Activated CD8-positive, alpha-beta T cell treated with anti-CD3 and anti-CD28 coated beads, Interleukin-2, amount 10 ng/mL, durations not matched to agents 7 days and 5 days (primary cell): Measurements from ENCODE around the gene TMEM164. TPM values are rescaled to one million over a fixed set of nuclear protein-coding genes. Genes with fewer than 3 reads are reported as not detected.

Experiments
- ATAC-seq: fragments of 150-1000 bp; cut with Tn5 transposase; one replicate; pipeline ENCODE4 v1.10.0; 2021; ENCODE audit warnings: moderate library complexity
- CTCF ChIA-PET: fragments of 350-600 bp; sonication (Branson Sonifier 250); formaldehyde crosslinking; loops from one replicate; lab custom pipeline; 2021; ENCODE audit warnings: antibody characterized with exemption; lab: Charles Lee
- POLR2A ChIA-PET: fragments of 350-600 bp; sonication (Branson Sonifier 250); formaldehyde crosslinking; loops from one replicate; lab custom pipeline; 2021; ENCODE audit warnings: antibody characterized with exemption; lab: Charles Lee
- DNase-seq: peaks from one replicate; pipeline ENCODE4 v3.0.0-alpha.2; 2020
- H3K27ac Mint-ChIP-seq: one replicate; pipeline ENCODE4 v1.8.0; 2021; ENCODE audit warnings: mild to moderate bottlenecking, mixed read lengths
- H3K27me3 Mint-ChIP-seq: one replicate; pipeline ENCODE4 v1.8.0; 2021; ENCODE audit warnings: low read depth, mixed read lengths
- H3K36me3 Mint-ChIP-seq: one replicate; pipeline ENCODE4 v1.8.0; 2021; ENCODE audit warnings: low read depth, mixed read lengths
- H3K4me1 Mint-ChIP-seq: one replicate; pipeline ENCODE4 v1.8.0; 2021; ENCODE audit warnings: low read depth, mixed read lengths
- H3K4me3 Mint-ChIP-seq: one replicate; pipeline ENCODE4 v1.8.0; 2021; ENCODE audit warnings: mild to moderate bottlenecking, mixed read lengths
- H3K9me3 Mint-ChIP-seq: one replicate; pipeline ENCODE4 v1.8.0; 2022; ENCODE audit warnings: mixed read lengths; ENCODE audit not compliant: insufficient read depth
- total RNA-seq, 2 experiments: library from RNA; stranded (reverse); gene quantifications; one replicate each; pipeline ENCODE4 v1.2.3, GENCODE V29; 2021

Gene TMEM164
- total RNA-seq, 2 experiments from 2014 or later = 17.5 to 24.1 TPM

DNA sequence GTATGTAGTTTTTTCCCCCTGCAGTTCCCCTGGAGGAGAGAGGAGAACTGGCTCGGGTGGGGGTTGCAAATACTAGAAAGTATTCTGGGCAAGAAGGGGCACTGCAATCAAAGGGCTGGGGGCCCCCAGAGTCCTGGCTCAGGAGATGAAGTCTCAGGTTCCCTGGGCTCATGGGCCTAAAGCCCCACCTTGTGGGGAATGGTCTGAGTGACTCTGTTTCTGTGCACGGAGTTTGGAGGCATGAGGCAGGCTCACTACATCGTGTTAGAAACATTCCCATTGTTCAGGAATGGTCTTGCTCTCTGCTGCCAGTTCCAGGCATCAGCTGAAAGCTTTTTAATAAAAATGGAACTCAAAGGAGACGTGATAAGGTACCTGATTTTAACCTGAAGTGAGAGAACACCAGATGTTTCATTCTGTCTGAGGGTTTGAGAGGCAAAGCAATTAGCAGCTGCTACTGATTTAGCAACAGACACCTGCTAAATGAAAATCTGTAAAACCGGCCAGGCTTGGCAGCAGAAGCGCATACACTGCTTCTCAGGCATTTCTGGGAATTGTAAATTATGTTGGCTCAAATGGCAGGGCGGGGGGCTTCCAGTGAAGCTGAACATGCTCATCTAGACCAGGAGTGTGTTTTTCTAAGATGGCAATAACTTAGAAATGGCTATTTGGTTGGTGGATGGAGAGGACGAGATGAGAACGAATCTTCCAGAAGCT lies 122.7 kb downstream of the TMEM164 start:
- ATAC-seq (no peak), DNase-seq (no peak)
- POLR2A ChIA-PET = no interaction called here
- H3K4me1 Mint-ChIP-seq = no peaks in the 10 kb centered on the region
- no peak overlapping the region for H3K4me3 Mint-ChIP-seq
- no peaks in the 10 kb centered on the region for H3K27me3 Mint-ChIP-seq
- CTCF ChIA-PET = no interaction called here
- H3K27ac Mint-ChIP-seq = no peak overlapping the region
- no peaks in the 10 kb centered on the region for H3K36me3 Mint-ChIP-seq
- H3K9me3 Mint-ChIP-seq = no peaks in the 10 kb centered on the region

DNA sequence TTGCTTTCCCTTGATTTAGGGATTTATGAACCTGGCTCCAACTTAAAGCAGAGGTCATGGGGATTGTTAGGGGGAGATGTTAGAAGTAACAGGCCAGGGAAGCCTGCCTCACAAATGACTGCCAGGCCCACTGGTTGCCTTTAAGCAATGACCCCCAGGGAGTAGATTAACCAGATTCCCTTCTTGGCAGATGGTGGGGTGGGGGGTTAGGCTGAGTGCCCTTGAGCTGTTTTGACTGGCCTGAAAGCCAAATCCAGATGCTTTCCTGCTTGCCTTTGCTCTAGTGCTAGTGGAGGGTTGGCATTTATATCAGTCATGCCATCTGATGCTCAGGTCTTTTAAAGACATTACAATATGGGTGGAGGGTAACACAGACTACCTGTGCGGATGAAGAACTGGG lies 128.1 kb downstream of the TMEM164 start:
- H3K27me3 Mint-ChIP-seq = no peaks in the 10 kb centered on the region
- POLR2A ChIA-PET = no interaction called here
- no peaks in the 10 kb centered on the region for H3K4me1 Mint-ChIP-seq
- H3K4me3 Mint-ChIP-seq = no peak overlapping the region
- no peak overlapping the region for H3K27ac Mint-ChIP-seq
- DNase-seq (no peak), ATAC-seq (no peak)
- CTCF ChIA-PET = no interaction called here
- peaks cover 7% of the 10 kb centered on the region for H3K36me3 Mint-ChIP-seq
- no peaks in the 10 kb centered on the region for H3K9me3 Mint-ChIP-seq

DNA sequence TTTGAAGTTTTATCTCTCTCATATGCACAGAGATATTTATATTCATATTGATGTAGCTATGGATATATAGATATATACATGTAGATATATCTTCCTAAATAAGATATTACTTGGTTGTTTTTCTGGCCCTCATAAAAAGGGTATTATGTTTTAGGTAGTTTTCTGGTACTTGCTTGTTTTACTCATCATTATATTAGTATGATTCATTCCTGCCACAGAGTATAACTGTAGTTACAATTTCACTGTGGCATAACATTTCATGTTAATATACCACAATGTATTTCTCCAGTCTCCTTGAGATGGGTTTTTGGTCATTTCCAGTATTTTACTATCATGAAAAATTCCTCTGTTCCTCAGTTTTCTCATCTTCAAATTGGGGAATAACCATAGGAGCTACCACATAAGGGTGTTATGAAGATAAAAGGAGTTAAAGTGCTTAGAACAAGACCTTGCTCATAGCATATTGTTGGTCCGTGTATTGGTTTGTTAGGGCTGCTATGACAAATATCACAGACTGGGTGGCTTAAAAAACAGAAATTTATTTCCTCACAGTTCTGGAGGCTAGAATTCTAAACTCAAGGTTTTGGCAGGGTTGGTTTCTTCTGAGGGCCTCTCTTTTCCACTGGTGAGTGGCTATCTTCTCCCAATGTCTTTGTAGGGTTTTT lies 129.7 kb downstream of the TMEM164 start:
- Mint-ChIP-seq H3K4me1 (no peaks in the 10 kb centered on the region), H3K36me3 (peaks cover 7% of the 10 kb centered on the region), H3K27ac (no peak overlapping the region), H3K9me3 (no peaks in the 10 kb centered on the region), H3K27me3 (no peaks in the 10 kb centered on the region), H3K4me3 (no peak overlapping the region)
- DNase-seq = no peak
- ChIA-PET POLR2A (no interaction called here), CTCF (interaction anchor here (1.3 kb wide), 1 partner anchor 14 kb away, joined by 4 read pairs; no protein-coding TSS in a partner anchor)
- ATAC-seq = no peak

DNA sequence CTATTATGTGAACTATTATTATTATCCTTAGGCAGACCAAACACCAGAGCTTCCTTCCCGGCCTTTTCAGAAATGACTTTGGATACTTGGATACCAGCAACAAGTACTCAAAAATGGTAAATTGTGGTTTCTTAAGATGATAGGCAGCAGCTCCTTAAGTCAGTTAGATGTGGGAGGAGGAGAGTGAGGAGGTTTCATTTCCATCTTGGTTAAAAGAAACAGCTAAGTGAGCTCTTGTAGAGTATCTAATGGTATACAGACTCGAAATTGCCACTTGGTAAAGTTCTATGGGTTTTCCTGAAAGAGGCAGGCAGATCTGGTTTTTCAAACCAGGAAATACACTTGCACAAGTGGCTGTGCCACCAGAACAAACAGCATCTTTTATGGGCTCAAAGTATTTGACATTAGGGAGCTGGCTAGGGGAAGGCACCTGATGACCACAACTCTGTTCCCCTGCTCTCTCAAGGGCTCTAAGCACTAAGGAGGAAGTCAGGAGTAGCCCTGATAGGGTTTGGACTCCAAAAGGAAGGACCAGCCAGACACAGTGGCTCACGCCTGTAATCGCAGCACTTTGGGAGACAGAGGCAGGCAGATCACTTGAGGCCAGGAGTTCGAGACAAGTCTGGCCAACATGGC lies 130.9 kb downstream of the TMEM164 start:
- H3K4me3 Mint-ChIP-seq = no peak overlapping the region
- ChIA-PET CTCF (interaction anchor here (0.6 to 2.7 kb wide), 2 partner anchors 13 to 281 kb away, joined by 5 to 9 read pairs; no protein-coding TSS in a partner anchor), POLR2A (no interaction called here)

DNA sequence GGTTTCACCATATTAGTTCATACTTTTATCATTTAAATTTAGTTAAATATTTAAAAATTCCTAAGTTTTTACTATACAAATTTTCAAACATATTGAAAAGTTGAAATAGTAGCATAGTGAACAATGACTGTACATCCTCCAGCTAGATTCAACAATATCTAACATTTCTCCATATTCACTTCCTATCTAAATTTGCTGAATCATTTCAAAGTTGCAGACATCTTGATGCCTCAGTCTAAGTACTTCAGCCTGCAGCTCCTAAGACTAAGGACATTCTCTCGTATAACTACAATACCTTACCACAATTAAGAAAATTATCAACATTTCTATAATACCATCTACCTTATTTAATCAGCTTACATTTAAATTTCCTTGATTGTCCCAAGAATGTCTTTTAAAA lies 132.7 kb downstream of the TMEM164 start:
- CTCF ChIA-PET = interaction anchor here (1.1 to 2.7 kb wide), 2 partner anchors 10 to 11 kb away, joined by 3 to 9 read pairs; no protein-coding TSS in a partner anchor
- no peak overlapping the region for H3K27ac Mint-ChIP-seq
- no peaks in the 10 kb centered on the region for H3K9me3 Mint-ChIP-seq
- POLR2A ChIA-PET = no interaction called here
- peaks cover 7% of the 10 kb centered on the region for H3K36me3 Mint-ChIP-seq
- H3K4me3 Mint-ChIP-seq = no peak overlapping the region
- ATAC-seq (no peak), DNase-seq (no peak)
- H3K4me1 Mint-ChIP-seq = no peaks in the 10 kb centered on the region
- no peaks in the 10 kb centered on the region for H3K27me3 Mint-ChIP-seq

More for the DNA sequence above, 130.9 kb downstream of the TMEM164 start:
- no peaks in the 10 kb centered on the region for H3K4me1 Mint-ChIP-seq
- H3K9me3 Mint-ChIP-seq = no peaks in the 10 kb centered on the region
- no peaks in the 10 kb centered on the region for H3K27me3 Mint-ChIP-seq
- peaks cover 7% of the 10 kb centered on the region for H3K36me3 Mint-ChIP-seq
- H3K27ac Mint-ChIP-seq = no peak overlapping the region
- ATAC-seq = no peak
- DNase-seq = no peak

DNA sequence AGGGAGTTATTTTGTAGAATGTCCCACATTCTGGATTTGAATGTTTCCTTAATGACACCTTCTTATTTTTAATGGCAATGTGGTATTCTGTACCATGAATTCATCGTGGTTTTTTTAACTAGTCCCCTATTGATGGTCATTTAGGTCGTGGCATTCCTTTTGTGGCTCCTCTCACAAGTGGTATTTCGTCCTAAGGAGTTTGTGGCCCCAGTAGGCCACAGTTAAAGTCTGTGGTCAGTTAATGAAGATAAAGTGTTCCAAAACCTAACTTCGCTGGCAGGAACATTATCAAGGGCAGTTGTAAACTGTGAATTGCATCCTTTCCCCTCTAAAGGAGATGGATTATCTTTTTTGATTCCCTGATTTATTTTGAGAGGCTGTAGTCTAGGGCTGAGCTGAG lies 133.2 kb downstream of the TMEM164 start:
- ATAC-seq (no peak), DNase-seq (no peak)
- H3K4me1 Mint-ChIP-seq = no peaks in the 10 kb centered on the region
- ChIA-PET POLR2A (no interaction called here), CTCF (interaction anchor here (2.0 kb wide), 1 partner anchor 11 kb away, joined by 6 read pairs; no protein-coding TSS in a partner anchor)
- H3K27me3 Mint-ChIP-seq = no peaks in the 10 kb centered on the region
- no peaks in the 10 kb centered on the region for H3K9me3 Mint-ChIP-seq
- no peak overlapping the region for H3K27ac Mint-ChIP-seq
- no peak overlapping the region for H3K4me3 Mint-ChIP-seq
- H3K36me3 Mint-ChIP-seq = peaks cover 7% of the 10 kb centered on the region

DNA sequence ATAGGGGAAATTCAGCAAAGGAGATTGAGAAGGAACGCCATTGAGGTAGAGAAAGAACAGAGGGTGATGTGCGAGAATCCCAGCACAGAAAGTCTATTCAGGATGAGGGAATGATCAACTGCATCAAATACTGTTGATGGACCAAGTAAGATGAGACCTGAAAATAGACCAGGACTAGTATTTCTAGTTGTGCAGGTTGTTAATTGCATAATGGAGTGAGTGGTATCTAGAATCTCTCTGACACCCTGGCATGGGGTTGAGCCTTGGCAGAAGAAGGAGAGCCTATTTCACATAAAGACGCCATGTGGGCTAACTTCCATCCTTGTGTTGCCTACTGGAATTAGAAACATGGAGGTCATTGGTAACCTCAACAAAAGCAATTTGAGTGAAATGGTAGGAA lies 135.6 kb downstream of the TMEM164 start:
- ChIA-PET POLR2A (no interaction called here), CTCF (no interaction called here)
- ATAC-seq = no peak

DNA sequence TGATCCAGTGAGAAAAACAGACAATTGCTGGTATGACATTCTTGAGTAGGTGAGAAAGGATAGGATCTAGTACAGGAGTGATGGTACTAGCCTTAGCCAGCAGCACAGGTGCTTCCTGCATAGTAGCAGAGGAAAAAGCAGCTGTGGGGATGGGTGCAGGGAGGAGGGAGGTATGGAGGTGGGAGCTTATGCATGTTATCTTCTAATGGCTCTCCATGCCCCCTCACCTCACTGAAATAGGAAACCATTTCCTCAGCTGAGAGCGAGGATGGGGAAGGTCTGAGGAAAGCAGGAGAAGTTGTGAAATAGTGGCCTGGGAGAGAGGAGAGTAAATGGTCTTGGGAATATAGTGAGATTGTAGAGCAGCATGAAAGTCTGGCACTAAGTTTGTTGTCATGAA lies 136.3 kb downstream of the TMEM164 start:
- H3K27ac Mint-ChIP-seq = no peak overlapping the region
- ChIA-PET POLR2A (no interaction called here), CTCF (no interaction called here)
- H3K4me1 Mint-ChIP-seq = no peaks in the 10 kb centered on the region
- H3K9me3 Mint-ChIP-seq = no peaks in the 10 kb centered on the region
- no peaks in the 10 kb centered on the region for H3K27me3 Mint-ChIP-seq
- no peak for DNase-seq
- ATAC-seq = no peak
- H3K36me3 Mint-ChIP-seq = peaks cover 1% of the 10 kb centered on the region
- no peak overlapping the region for H3K4me3 Mint-ChIP-seq

More for the DNA sequence above, 135.6 kb downstream of the TMEM164 start:
- Mint-ChIP-seq H3K36me3 (peaks cover 7% of the 10 kb centered on the region), H3K27ac (no peak overlapping the region), H3K4me3 (no peak overlapping the region), H3K9me3 (no peaks in the 10 kb centered on the region), H3K4me1 (no peaks in the 10 kb centered on the region), H3K27me3 (no peaks in the 10 kb centered on the region)
- DNase-seq = no peak

DNA sequence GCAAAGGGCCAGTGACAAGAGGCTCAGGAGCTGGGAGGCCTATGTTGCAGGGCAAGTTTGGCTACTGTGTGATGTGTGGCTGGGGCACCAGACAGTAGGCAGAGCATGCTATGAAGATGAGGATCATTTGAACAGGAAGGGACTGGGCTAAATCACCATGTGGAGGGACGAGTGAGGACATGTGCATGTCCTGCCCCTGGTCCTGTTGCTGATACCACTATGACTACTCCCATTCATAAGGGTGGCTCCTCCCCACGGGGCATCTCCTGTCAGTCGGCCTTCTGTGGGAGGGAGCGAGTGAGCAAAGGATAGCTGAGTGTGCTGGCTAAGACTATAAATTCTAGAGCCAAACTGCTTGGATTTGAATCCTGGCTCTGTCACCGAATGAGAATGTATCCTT lies 139.2 kb downstream of the TMEM164 start:
- POLR2A ChIA-PET = no interaction called here
- ATAC-seq (no peak), DNase-seq (no peak)
- CTCF ChIA-PET = no interaction called here
- Mint-ChIP-seq H3K27me3 (no peaks in the 10 kb centered on the region), H3K9me3 (no peaks in the 10 kb centered on the region), H3K4me3 (no peak overlapping the region), H3K4me1 (peaks cover 5% of the 10 kb centered on the region), H3K27ac (no peak overlapping the region), H3K36me3 (no peaks in the 10 kb centered on the region)

DNA sequence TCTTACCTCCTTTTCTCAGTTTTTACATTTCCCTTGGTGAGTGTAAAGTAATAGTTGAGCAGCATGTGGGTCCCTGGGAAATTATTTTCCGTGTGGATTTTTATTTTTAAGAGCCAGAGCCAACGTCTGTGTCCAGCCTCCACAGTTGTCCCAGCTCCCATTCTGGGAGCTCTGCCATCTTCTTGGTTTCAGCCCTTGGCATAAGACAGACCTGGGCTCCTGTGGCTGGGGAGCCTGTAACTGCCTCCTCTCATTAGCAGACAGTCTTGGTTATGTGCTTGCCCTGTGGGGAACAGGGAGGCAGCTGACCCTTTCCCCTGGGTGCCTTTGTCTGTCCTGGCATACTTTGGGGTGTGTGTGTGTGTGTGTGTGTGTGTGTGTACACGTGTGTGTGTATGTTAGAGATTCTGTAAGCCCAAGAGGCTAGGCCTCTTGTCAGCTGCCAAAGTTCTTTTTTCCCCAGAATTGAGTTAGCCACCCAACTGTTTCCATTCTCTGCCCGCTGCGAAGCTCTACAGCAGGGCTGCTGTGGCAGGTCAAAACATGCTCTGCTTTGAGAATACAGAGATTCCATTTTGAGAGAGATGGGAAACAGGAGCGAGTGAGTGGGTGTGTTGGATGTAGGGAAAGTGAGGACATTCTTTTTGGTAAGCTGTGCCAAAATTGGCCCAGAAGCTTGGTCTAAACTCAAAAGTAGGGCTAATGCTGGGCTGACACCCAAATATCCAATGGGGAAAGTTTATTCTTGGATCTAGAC lies 140.7 kb downstream of the TMEM164 start:
- Mint-ChIP-seq H3K9me3 (no peaks in the 10 kb centered on the region), H3K4me1 (peaks cover 5% of the 10 kb centered on the region), H3K36me3 (no peaks in the 10 kb centered on the region), H3K27ac (no peak overlapping the region), H3K27me3 (no peaks in the 10 kb centered on the region), H3K4me3 (no peak overlapping the region)
- ATAC-seq (no peak), DNase-seq (no peak)
- POLR2A ChIA-PET = interaction anchor here (1.1 kb wide), 1 partner anchor 71 kb away, joined by 3 read pairs; no protein-coding TSS in a partner anchor
- CTCF ChIA-PET = no interaction called here

DNA sequence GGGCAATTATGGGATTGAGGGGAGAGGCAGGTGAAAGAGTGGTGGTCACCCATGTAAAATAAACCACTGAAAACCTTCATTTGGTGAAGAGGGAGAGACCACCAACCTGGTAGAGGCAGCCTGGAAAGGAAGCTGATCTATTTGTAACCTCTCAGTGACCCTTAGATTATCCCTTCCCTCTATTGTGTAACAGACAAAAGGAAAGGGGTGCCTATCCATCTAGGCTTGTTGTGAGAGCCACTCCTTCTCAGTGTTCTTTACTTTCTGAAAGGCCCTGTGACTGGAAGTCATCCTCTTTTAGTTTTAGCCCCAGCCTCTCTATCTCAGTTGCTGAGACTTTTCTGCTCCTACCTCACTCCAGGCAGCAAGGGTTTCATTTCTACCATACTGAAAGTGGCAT lies 142.4 kb downstream of the TMEM164 start:
- DNase-seq (no peak), ATAC-seq (no peak)
- ChIA-PET POLR2A (no interaction called here), CTCF (interaction anchor here (0.6 to 6.9 kb wide), 4 partner anchors 10 to 265 kb away, joined by 3 to 79 read pairs (median 6); no protein-coding TSS in a partner anchor)
- Mint-ChIP-seq H3K27ac (no peak overlapping the region), H3K4me3 (no peak overlapping the region), H3K9me3 (no peaks in the 10 kb centered on the region), H3K4me1 (peaks cover 5% of the 10 kb centered on the region), H3K36me3 (no peaks in the 10 kb centered on the region), H3K27me3 (no peaks in the 10 kb centered on the region)
